Heart left ventricle (tissue), 16 donors: ENCODE results near the gene MYG1. TPM values are rescaled to one million over a fixed set of nuclear protein-coding genes. Genes with fewer than 3 reads are reported as not detected.

ENCODE experiments used
- ATAC-seq, 4 donors: fragments of 200-7000 bp; cut with Tn5 transposase; one replicate each; pipeline ENCODE4 v1.9.1; 2020 to 2022; ENCODE audit warnings: moderate library complexity in 4 of 4, mild to moderate bottlenecking in 3 of 4, moderate number of reproducible peaks in 1 of 4
- DNase-seq, 5 donors: peaks; one replicate each; pipeline ENCODE4 v3.0.0-alpha.2; 2020
- H3K27ac ChIP-seq, 12 donors: fragments of 200-600 bp; sonication (generic) in 4 of 12; one replicate each; pipeline versions ENCODE4 v1.5.0 to v1.8.0; 2016 to 2022; ENCODE audit warnings: mild to moderate bottlenecking in 2 of 12
- H3K27me3 ChIP-seq, 9 donors: fragments of 200-600 bp; sonication (generic) in 2 of 9; one replicate each; pipeline versions ENCODE4 v1.5.1 to v1.8.0; 2016 to 2022; ENCODE audit warnings: mild to moderate bottlenecking in 3 of 9
- H3K36me3 ChIP-seq, 9 donors: fragments of 200-600 bp; sonication (generic) in 2 of 9; one replicate each; pipeline versions ENCODE4 v1.5.0 to v1.8.0; 2018 to 2022; ENCODE audit warnings: mild to moderate bottlenecking in 2 of 9
- H3K4me1 ChIP-seq, 12 donors: fragments of 200-600 bp; sonication (generic) in 4 of 12; one replicate each; pipeline versions ENCODE4 v1.5.0 to v1.8.0; 2016 to 2022; ENCODE audit warnings: mild to moderate bottlenecking in 3 of 12
- H3K4me3 ChIP-seq, 12 donors: fragments of 200-600 bp; sonication (generic) in 4 of 12; one replicate each; pipeline versions ENCODE4 v1.5.0 to v1.8.0; 2017 to 2022; ENCODE audit warnings: mild to moderate bottlenecking in 9 of 12, moderate library complexity in 4 of 12
- H3K9me3 ChIP-seq, 12 donors: fragments of 200-600 bp; sonication (generic) in 4 of 12; one replicate each; pipeline versions ENCODE4 v1.5.0 to v1.8.0; 2016 to 2022; ENCODE audit warnings: mild to moderate bottlenecking in 1 of 12
- POLR2A ChIP-seq, 2 donors: fragments of 450-650 bp; IDR thresholded peaks; one replicate each; pipeline ENCODE4 v1.6.1; 2017; ENCODE audit warnings: antibody characterized with exemption in 2 of 2, mild to moderate bottlenecking in 2 of 2, moderate library complexity in 2 of 2
- WGBS, 4 donors: extraction: QIAGEN DNeasy Blood & Tissue Kit in 2 of 4; methylation state at CpG; one replicate each; pipeline versions ENCODE4 v1.1.5 to v1.1.7; 2013 to 2018; 5-methylcytosine and 5-hydroxymethylcytosine counted together
- intact Hi-C, 10 donors: fragments of 100-400 bp; cut with DNase I; formaldehyde crosslinking; loops; one replicate each; pipeline versions ENCODE4 v1.11.1 to v1.14.2; 2022
- polyA plus RNA-seq, 2 donors: library from polyadenylated mRNA; stranded (reverse); fragments of 200-250 nt; gene quantifications; one replicate each; pipeline ENCODE4 v1.2.3, GENCODE V29; 2013
- total RNA-seq, 9 donors: library from RNA; depleted of rRNA in 2 of 9; stranded (reverse); fragments of >200 nt in 2 of 9; fragmentation: NEBNext Ultra II Directional in 3 of 9; extraction: Animal tissue kit (Norgen Biotek cat#: 25700) in 3 of 9; gene quantifications; one replicate each; pipeline versions ENCODE4 v1.1.0 to v1.2.4, GENCODE V29; 2016 to 2023
- TF ChIP-seq, protein P1 (sequence below), 12 donors: fragments of 200-600 bp; sonication (generic) in 4 of 12; IDR thresholded peaks; one replicate each; pipeline versions ENCODE4 v1.5.0 to v1.8.0; 2018 to 2022; ENCODE audit warnings: antibody characterized with exemption in 12 of 12, mild to moderate bottlenecking in 5 of 12
- donor health status: ischemic (EF 13 %, LVEDD 7.1; RV severe dilation, severe dysfunction).
- donor health status: healthy with polysubstance abuse.
- donor health status: DM: no; HTN: yes; CAD: no.
- donor health status: DM: no; HTN: no; CAD: no.
- donor health status: ischemic (EF 25% LVEDD 6.9; RV normal size, moderate dysfunction).
- donor health status: ischemic (EF 25% LVEDD 5.7; RV mildly dilated, moderate dysfunction).
- donor health status: healthy.
- donor health status: DM: yes; HTN: yes; CAD: no.
- donor health status: ischemic (EF 35%, LVEDD 5.7; RV mildly dilated, moderate dysfunction).
- donor health status: nonischemic (EF 11% LVEDD 7.7; RV severe dilation, severe dysfunction).
- donor health status: DM: yes; HTN: yes; CAD: no.
- donor health status: PGD.
- donor health status: ischemic (EF 29% LVEDD 5.4; RV normal size, mild dysfunction).
- donor health status: nonischemic (EF 23%, LVEDD 6.1; RV moderate dilation, normal function).

The MYG1 gene
- total and polyA plus RNA-seq, 11 donors: 32.1 to 58.6 (median 35.1) TPM

GRCh38 chr12:53333845-53334244 lies 34.4 kb downstream of the MYG1 start:
- Histone ChIP-seq H3K4me1 (peaks cover 0 to 8% (median 0%) of the 10 kb centered on the region in 12 donors), H3K36me3 (no peaks in the 10 kb centered on the region), H3K27ac (no peak overlapping the region), H3K27me3 (peaks cover 0 to 29% (median 6%) of the 10 kb centered on the region in 9 donors), H3K4me3 (no peak overlapping the region), H3K9me3 (no peaks in the 10 kb centered on the region)
- WGBS, 4 donors: 74 to 91% (median 76%) methylated on average over 5 to 7 of the region's 7 CpGs
- DNase-seq (no peak), ATAC-seq (no peak)
- no peak for TF ChIP-seq POLR2A (IDR thresholded peaks at IDR 0.05)
- TF ChIP-seq, protein P1, sequence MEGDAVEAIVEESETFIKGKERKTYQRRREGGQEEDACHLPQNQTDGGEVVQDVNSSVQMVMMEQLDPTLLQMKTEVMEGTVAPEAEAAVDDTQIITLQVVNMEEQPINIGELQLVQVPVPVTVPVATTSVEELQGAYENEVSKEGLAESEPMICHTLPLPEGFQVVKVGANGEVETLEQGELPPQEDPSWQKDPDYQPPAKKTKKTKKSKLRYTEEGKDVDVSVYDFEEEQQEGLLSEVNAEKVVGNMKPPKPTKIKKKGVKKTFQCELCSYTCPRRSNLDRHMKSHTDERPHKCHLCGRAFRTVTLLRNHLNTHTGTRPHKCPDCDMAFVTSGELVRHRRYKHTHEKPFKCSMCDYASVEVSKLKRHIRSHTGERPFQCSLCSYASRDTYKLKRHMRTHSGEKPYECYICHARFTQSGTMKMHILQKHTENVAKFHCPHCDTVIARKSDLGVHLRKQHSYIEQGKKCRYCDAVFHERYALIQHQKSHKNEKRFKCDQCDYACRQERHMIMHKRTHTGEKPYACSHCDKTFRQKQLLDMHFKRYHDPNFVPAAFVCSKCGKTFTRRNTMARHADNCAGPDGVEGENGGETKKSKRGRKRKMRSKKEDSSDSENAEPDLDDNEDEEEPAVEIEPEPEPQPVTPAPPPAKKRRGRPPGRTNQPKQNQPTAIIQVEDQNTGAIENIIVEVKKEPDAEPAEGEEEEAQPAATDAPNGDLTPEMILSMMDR (IDR thresholded peaks at IDR 0.05): no peak
- intact Hi-C loops: loop anchor here in 1 of 10 donors (5.0 kb wide), 1 partner anchor 178 kb away; no protein-coding TSS in a partner anchor

DNA sequence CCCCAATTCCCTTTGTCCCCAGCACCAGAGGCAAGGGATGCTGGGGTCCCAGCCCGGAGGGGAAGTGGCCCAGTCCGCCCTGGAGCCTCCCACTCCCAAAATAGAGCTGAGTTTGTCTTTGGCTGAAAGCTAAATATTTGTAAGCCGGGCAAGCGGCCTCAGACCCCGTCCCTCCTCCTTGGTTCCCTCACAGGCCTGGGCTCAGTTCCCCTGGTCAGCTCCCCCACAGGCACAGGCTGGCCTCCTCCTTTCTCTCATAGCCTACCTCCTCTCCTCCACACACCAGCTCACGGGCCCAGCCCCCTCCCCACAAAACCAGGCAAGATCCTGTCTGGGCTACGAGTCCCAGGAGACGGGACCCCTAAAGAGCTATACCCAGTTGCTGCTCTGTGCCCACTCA lies 35.3 kb downstream of the MYG1 start:
- Histone ChIP-seq H3K27ac (no peak overlapping the region), H3K4me1 (peaks cover 0 to 8% (median 0%) of the 10 kb centered on the region in 12 donors), H3K9me3 (no peaks in the 10 kb centered on the region), H3K27me3 (peaks cover 0 to 29% (median 6%) of the 10 kb centered on the region in 9 donors), H3K4me3 (no peak overlapping the region), H3K36me3 (no peaks in the 10 kb centered on the region)
- 75 to 91% (median 90%) methylated on average over 8 of the region's 8 CpGs for WGBS, 4 donors
- ATAC-seq (no peak), DNase-seq (no peak)
- intact Hi-C loops: loop anchor here in 1 of 10 donors (5.0 kb wide), 1 partner anchor 177 kb away; no protein-coding TSS in a partner anchor
- TF ChIP-seq POLR2A (IDR thresholded peaks at IDR 0.05): no peak
- TF ChIP-seq, protein P1 (IDR thresholded peaks at IDR 0.05): no peak

DNA sequence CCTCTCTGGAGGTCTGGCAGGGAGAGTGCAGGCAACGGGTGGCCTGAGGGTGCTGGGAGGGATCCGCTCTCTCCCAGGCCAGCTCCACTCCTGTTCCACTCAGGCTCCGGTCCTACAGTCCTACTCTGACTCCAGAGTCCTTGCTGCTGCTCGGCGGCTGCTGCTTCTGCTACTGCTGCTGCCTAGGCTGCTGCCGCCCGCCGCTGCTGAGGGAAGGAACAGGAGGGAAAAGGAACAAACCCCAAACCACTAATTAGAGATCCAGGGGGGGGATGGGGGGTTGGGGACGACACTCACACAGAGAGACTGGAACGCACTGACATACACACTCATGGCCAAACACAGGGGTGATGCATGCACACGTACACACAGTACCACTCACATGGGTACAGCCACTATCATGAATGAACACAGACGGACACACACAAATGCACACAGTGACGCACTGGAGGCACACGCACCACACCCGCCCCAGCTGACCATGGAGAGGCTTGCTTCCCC lies 36.7 kb downstream of the MYG1 start, which contains the start of gene SP7:
Gene SP7 (minus strand): TSS at position 174 of the 501 bp plus-strand sequence. CDS start 708 bp downstream, outside the sequence.
- WGBS, 4 donors: 61 to 74% (median 67%) methylated on average over 10 to 15 of the region's 15 CpGs
- Histone ChIP-seq H3K36me3 (no peaks in the 10 kb centered on the region), H3K27me3 (peaks cover 0 to 29% (median 6%) of the 10 kb centered on the region in 9 donors), H3K4me3 (no peak within 1 kb of the TSS), H3K27ac (no peak within 1 kb of the TSS), H3K9me3 (no peaks in the 10 kb centered on the region), H3K4me1 (peaks cover 0 to 8% (median 0%) of the 10 kb centered on the region in 12 donors)
- intact Hi-C loops: no loop called here
- TF ChIP-seq POLR2A (IDR thresholded peaks at IDR 0.05): no peak
- TF ChIP-seq, protein P1 (IDR thresholded peaks at IDR 0.05): no peak
- ATAC-seq (no peak), DNase-seq (no peak)

- H3K4me3 ChIP-seq: no peak overlapping the region
- TF ChIP-seq POLR2A (IDR thresholded peaks at IDR 0.05): no peak
- TF ChIP-seq, protein P1 (IDR thresholded peaks at IDR 0.05): no peak
- no peaks in the 10 kb centered on the region for H3K36me3 ChIP-seq
- no peak overlapping the region for H3K27ac ChIP-seq
- no peaks in the 10 kb centered on the region for H3K9me3 ChIP-seq
- WGBS, 4 donors: 21 to 27% (median 23%) methylated on average over 10 to 11 of the region's 11 CpGs
- DNase-seq: no peak
- peaks cover 0 to 24% (median 6%) of the 10 kb centered on the region in 9 donors for H3K27me3 ChIP-seq
- intact Hi-C loops: no loop called here
- H3K4me1 ChIP-seq: peaks cover 0 to 8% (median 0%) of the 10 kb centered on the region in 12 donors
- ATAC-seq: peak in 1 of 4 donors; percentile 35
Measured at GRCh38 chr12:53338017-53338416, 38.5 kb downstream of the MYG1 start.
